Regular cardiac myocyte (primary cell): ENCODE measurements around the gene NVL. TPM values are rescaled to one million over a fixed set of nuclear protein-coding genes. Genes with fewer than 3 reads are reported as not detected.

ENCODE experiments used
- total RNA-seq: library from RNA; depleted of rRNA; stranded (reverse); fragments of >200 nt; gene quantifications from 2 replicates; pipeline ENCODE4 v1.2.3, GENCODE V29; 2014

Gene NVL
- 23.0 and 24.0 TPM in 2 replicates for total RNA-seq

DNA sequence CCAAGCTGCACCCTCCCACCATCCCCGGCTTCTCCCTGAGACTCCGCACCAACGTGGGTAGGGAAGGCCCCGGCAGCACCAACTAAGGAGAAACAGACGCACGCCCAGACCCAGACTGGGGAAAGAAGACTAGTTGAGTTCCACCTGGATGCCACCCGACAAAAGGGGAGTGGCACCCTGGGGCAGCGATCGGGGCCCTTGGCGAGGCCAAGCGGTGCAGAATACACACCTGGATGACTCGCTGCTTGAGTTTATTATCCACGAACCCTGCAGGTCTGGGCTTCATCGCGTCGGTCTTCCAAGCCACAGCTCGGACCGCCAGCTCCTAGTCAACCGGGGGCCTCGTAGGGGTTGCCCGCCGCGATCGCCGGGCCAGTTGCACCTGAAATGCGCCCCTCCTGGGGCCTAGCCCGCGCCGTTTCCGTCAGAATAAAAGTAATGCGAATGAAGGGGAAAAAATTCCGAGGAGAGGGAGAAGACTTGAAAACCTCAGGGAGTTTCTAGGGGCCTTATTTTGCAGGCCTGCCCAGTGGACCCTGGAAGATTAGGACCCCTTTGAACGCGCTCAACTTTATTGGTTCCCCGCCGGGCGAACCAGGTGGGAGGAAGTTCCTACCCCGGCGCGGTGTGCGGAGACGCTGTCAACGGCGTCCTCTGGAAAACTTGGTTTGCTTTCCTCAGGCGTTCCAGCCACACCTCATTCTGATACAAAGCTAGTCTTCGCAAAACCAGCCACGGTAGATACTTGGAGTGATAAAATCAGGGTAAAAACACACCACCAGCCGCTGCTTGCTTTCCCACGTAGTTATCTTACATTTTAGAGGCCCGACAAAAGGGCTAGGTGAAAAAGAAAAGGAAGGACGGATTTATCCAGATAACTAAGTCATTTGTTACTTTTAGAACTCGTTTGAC lies at the start of gene NVL:
Gene NVL, minus strand, starts transcription at position 331 of the 912 bp plus-strand sequence. Its CDS starts 45 bp downstream, at position 286.

DNA sequence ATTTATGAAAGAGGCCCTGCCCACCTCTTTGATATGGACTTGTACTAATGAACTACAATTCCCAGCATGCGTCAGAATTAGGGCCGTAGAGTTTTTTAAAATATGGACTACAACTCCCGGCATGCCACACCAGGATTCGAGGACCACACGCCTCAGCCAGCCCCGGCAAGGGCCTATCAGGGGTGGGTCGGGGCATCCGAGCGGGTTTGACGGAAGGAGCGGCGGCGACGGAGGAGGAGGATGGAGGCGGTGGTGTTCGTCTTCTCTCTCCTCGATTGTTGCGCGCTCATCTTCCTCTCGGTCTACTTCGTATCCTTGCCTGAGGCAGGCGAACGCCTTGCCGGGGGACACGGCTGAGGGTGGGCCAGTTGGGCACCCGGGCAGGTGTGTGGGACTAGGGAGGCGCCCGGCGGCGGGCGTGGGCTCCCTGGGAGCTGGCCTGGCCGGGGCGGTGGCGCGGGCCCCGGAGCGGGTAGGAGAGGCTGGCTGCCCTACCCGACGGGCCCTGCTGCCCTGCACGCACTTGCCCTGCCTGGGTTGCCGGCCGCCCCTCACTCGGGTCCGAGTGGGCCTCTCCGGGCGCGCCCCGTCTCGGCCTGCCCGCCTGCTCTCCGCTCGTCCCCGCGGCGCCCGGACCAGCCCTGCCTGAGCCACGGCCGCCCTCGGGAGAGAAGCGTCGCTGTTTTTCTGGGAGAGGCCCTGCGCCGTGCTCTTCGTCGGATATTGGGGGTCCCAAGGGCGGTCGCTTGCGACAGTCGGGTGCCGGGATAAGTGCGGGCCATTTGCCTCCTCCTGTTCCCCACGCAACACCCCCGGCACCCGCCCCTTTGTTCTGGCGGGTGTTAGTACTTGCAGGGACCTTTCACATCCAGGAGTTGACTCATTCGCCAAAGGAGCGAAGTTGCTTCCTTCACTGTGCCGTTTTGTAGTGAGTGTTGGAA lies 27.0 kb upstream of the NVL start, which contains the start of gene CNIH4:
Gene CNIH4, plus strand, starts transcription at position 195 of the 941 bp plus-strand sequence. Its CDS starts 46 bp downstream, at position 241.

DNA sequence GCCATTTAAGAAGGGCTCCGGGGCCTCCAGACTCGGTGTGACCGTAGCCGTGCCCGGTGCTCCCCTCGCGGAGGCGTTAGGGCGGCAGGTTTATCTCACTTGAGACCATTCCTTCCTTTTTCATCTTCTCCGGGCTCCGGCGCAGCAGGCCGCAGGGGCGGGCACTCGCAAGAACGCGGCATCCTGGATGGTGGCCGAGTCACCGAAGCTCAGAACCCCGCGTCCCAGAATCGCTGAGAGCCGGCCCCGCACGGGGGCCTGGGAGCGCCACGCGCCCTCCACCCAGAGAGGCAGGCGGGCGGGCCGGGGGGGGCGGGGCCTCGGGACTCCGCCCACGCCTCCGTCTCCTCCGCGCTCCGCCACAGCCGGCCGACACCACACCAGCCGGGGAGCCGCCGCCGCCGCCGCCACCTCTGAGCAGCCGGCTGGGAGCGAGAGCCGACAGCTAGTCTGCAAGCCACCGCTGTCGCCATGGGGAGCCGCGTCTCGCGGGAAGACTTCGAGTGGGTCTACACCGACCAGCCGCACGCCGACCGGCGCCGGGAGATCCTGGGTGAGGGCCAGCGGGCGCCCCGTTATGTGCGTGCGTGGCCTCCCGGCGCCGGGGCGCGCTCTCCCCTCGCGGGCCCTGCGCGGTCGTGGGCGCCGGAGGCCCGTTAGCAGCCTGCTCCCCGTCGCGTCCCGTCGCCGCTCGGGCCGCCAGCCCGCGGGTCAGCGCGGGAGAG lies 146.9 kb downstream of the NVL start, which contains the start of gene DEGS1:
Gene DEGS1, plus strand, starts transcription at position 375 of the 725 bp plus-strand sequence. Its CDS starts 97 bp downstream, at position 472.

Other genes with a start within 250 kb of the NVL start
- 29.5 and 31.9 TPM in 2 replicates for gene FBXO28, start 216.1 kb downstream of the NVL start, total RNA-seq
- 98.9 and 113 TPM in 2 replicates for gene DEGS1, start 146.9 kb downstream of the NVL start, total RNA-seq
- gene CNIH4, start 26.7 kb upstream of the NVL start, total RNA-seq = 76.4 and 93.6 TPM in 2 replicates
- gene WDR26, start 104.6 kb upstream of the NVL start, total RNA-seq = 38.5 and 58.6 TPM in 2 replicates